Measurements from ENCODE around the gene SERPINB7.

The SERPINB7 gene

DNA sequence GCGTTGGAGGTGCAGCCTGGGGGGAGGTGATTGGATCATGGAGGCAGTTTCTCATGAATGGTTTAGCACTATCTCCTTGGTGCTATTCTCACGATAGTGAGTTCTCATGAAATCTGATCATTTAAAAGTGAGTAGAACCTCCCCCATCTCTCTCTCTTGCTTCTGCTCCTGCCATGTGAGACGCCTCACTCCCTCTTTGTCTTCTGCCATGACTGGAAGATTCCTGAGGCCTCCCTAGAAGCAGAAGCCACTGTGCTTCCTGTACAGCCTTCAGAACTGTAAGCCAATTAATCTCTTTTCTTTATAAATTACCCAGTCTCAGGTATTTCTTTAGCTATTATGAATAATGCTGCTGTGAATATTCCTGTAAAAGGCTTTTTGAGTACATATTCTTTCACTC is 52.9 kb downstream of the SERPINB7 start:
- Histone ChIP-seq H3K9me3 (ENCODE audit: severe bottlenecking) (no peaks in the 10 kb centered on the region), H3K36me3 (no peaks in the 10 kb centered on the region), H3K27ac (no peak overlapping the region), H3K27me3 (ENCODE audit: insufficient read depth, low read depth, severe bottlenecking) (no peaks in the 10 kb centered on the region), H3K4me3 (ENCODE audit: low read depth, low read length) (no peak overlapping the region)
- no peak for DNase-seq
- TF ChIP-seq, protein P1, sequence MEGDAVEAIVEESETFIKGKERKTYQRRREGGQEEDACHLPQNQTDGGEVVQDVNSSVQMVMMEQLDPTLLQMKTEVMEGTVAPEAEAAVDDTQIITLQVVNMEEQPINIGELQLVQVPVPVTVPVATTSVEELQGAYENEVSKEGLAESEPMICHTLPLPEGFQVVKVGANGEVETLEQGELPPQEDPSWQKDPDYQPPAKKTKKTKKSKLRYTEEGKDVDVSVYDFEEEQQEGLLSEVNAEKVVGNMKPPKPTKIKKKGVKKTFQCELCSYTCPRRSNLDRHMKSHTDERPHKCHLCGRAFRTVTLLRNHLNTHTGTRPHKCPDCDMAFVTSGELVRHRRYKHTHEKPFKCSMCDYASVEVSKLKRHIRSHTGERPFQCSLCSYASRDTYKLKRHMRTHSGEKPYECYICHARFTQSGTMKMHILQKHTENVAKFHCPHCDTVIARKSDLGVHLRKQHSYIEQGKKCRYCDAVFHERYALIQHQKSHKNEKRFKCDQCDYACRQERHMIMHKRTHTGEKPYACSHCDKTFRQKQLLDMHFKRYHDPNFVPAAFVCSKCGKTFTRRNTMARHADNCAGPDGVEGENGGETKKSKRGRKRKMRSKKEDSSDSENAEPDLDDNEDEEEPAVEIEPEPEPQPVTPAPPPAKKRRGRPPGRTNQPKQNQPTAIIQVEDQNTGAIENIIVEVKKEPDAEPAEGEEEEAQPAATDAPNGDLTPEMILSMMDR (IDR thresholded peaks at IDR 0.05; ENCODE audit: low read depth, low read length) = no peak

DNA sequence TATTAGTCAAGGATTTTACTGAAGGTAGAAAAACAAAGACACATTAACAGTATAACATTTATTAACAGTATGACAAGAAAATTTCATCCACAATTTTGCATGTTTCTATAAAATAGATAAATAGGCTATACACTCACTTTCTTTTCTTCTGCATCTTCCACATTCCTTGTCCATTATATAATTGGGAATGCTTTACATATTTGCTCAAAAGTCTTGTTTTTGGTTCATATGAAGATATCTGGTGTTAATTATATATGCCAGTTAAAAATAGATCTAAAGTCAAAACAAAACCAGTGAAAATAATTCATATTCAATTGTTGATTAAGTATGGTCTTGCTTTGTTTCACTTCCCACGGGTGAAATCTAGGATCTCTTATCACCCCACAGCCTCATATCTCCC is 53.4 kb downstream of the SERPINB7 start:
- Histone ChIP-seq H3K27me3 (ENCODE audit: insufficient read depth, low read depth, severe bottlenecking) (no peaks in the 10 kb centered on the region), H3K9me3 (ENCODE audit: severe bottlenecking) (no peaks in the 10 kb centered on the region), H3K4me3 (ENCODE audit: low read depth, low read length) (no peak overlapping the region), H3K27ac (no peak overlapping the region), H3K36me3 (no peaks in the 10 kb centered on the region)
- TF ChIP-seq, protein P1 (IDR thresholded peaks at IDR 0.05; ENCODE audit: low read depth, low read length) = no peak
- no peak for DNase-seq

DNA sequence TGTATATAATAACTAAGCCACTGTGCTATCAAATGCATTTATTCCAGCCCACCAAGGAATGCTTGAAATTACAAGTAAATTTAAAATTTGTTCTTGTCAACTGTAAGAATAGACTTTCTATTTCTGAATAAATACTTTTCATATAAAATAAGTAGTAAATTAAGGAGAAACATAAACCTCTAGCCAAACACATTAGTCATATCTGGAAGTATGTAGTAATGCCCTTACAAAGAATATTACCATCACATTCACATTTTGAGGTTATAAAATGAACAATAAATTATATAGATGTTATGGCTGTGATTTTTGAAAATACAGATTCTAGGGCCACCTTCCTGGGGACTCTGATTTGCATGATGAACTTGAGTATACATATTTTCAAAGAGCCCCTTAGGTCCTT is 54.7 kb downstream of the SERPINB7 start:
- H3K4me3 ChIP-seq (ENCODE audit: low read depth, low read length) = no peak overlapping the region
- TF ChIP-seq, protein P1 (IDR thresholded peaks at IDR 0.05; ENCODE audit: low read depth, low read length) = no peak
- H3K27ac ChIP-seq = no peak overlapping the region
- no peaks in the 10 kb centered on the region for H3K36me3 ChIP-seq
- no peak for DNase-seq
- no peaks in the 10 kb centered on the region for H3K27me3 ChIP-seq (ENCODE audit: insufficient read depth, low read depth, severe bottlenecking)
- H3K9me3 ChIP-seq (ENCODE audit: severe bottlenecking) = no peaks in the 10 kb centered on the region

DNA sequence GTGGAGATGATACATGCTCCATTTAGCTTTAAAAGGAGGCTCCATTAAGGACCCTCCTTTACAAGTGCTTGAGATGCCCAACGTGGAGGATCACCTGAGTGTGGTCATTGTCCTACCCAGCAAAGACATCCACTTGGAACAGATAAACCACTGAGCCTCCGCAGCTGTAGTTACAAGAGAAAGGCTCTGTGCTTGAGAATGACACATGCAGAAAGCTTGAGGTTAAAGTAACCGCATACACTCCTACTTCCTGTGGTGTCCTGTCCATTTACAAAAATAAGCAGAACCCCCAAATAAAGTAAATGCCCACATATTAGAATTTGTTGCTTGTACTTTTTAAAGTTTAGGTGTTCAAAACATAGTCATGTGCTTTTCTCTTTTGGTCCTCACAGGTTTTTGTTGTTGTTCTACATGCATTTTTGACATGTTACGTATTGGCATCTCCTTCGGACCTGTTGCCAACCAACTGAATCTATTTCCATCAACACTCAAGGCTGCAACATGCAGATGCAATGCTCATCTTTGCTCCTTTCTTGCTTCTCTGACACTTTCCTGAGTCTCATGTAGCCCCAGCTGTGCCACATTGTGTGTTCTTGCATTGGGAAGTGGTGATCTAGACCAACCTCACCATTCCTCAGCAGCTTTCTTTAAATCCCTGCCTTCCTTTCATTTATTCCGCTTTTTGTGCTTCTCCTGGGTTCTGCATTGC is 56.0 kb downstream of the SERPINB7 start:
- no peaks in the 10 kb centered on the region for H3K9me3 ChIP-seq (ENCODE audit: severe bottlenecking)
- no peaks in the 10 kb centered on the region for H3K27me3 ChIP-seq (ENCODE audit: insufficient read depth, low read depth, severe bottlenecking)
- no peaks in the 10 kb centered on the region for H3K36me3 ChIP-seq
- no peak overlapping the region for H3K27ac ChIP-seq
- H3K4me3 ChIP-seq (ENCODE audit: low read depth, low read length) = no peak overlapping the region
- TF ChIP-seq, protein P1 (IDR thresholded peaks at IDR 0.05; ENCODE audit: low read depth, low read length) = no peak
- no peak for DNase-seq

DNA sequence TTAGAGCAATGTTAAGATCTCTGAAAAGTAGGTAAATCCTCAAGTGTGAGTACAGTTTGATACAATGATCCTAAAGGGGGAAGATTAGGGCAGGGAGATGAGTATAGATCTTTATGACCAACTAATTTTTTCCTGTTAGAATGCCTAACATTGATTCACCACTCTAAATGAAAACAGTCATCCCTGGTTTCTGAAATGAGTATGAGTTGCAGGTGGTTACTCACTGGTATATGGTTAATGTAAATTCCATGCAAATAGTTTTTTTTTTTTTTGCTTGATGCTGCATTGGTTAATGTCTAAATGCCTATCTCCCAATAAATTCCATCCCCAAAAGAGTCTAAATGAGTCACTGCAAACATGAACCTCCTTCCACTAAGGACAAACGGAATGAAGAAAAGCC is 57.3 kb downstream of the SERPINB7 start:
- no peak for DNase-seq
- H3K36me3 ChIP-seq = no peaks in the 10 kb centered on the region
- H3K27me3 ChIP-seq (ENCODE audit: insufficient read depth, low read depth, severe bottlenecking) = no peaks in the 10 kb centered on the region
- no peaks in the 10 kb centered on the region for H3K9me3 ChIP-seq (ENCODE audit: severe bottlenecking)
- no peak overlapping the region for H3K4me3 ChIP-seq (ENCODE audit: low read depth, low read length)
- TF ChIP-seq, protein P1 (IDR thresholded peaks at IDR 0.05; ENCODE audit: low read depth, low read length) = no peak
- H3K27ac ChIP-seq = no peak overlapping the region
